LoVo (cell line): ENCODE measurements around the gene CLTCL1.
A peak's percentile ranks its signal among the peaks of the same experiment; 100 is the strongest.

Experiments
- DNase-seq: peaks from one replicate; pipeline ENCODE4 v3.0.0-alpha.2; 2016; ENCODE audit warnings: low spot score

CLTCL1 gene

DNA sequence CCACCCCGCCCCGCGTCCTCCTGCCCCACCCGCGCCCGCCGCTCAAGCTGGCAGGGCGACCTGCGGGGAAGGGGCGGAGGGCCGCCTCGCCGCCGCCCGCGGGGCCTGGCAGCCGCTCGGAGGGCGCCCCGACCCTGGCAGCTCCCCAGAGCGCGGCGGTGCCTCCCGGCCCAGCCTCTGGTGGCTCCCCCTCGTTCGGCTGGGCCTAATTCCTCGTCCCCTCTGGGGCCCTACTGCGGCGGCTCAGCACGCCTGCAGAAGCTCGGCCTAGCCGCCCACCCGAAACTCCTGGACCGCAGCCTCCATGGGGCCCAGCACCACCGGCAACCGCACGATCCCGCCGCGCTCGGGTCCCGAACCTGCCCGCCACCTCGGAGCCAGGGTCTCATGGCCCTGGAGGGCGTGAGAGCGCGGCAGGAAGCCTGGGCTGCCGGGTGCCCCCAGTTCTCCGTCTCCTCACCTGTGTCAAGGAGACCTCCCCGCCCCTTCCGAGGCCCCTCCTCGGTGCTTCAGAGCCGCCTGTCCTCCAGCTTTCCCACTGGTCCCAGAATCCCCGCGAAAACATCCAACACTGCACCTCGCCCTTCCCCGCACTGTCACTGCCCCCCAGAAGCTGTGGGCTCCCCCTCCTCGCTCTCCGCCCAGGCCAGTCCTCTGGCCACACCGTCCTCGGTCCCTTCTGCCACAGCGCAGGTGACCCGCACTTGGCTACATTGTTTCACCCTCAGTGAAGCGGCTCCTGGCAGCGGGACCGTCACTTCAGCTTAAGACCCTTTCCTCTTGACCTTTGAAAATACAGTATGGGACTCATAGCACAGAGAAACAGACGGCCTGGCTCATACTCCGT lies 140.8 kb downstream of the CLTCL1 start:
- DNase-seq: no peak

DNA sequence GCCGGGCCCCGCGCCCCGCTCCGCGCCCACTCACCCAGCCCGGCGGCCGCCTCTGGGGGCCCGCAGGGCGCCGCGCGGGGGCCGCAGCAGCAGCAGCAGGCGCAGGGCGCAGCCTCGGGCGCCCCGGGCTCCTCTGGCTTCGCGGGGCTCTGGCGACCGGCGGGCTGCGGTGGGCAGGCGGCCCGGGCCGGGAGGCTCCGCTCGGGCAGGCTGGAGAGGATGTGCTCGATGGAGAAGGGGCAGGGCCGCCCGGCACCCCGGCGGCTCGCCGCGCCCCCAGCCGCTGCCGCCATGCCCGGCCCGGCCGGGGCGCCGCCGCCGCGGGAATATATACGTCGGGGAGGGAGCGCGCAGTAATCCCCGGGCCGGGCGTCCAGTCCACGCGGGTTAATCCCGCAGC lies 141.5 kb downstream of the CLTCL1 start, which contains the start of gene GSC2:
Gene GSC2 (minus strand): TSS at position 302 of the 400 bp plus-strand sequence. CDS start 9 bp downstream, at position 293.
- DNase-seq: no peak

DNA sequence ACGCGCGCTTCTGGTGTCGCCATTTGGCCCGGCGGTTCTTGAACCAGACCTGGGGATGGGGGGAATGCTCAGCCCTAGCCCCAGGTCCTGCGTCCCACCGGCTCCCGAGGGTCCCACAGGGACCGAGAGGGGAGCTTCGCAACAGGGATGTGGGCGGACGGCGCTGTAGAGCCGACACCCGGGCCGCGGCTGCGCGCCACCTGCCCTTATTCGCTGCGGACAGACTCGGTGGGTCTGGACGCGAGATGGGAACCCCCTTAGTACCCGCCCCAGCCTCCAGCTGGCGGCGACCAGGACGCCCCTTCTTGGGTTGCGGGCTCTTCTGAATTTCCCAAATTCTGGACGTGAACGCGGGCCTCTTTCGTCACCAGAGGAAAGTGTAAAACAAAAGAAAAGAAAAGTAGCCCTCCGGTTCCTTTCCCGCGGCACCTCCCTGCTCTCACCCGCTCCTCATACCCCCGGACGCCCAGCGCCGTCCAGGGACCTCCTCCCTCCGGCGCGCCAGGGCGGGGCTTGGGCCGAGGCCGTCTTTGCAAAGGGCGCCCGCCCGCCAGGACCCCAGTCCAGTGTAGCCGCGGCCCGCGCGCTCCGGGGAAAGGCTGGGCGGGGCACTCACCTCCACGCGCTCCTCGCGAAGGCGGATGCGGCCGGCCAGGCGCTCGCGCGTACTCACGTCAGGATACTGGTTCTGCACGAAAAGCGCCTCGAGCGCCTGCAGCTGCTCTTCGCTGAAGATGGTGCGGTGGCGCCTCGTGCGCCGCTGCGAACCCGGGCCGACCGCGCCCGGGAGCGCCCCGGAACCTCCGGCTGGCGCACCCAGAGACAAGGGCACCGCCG lies 142.3 kb downstream of the CLTCL1 start:
- DNase-seq: no peak

DNA sequence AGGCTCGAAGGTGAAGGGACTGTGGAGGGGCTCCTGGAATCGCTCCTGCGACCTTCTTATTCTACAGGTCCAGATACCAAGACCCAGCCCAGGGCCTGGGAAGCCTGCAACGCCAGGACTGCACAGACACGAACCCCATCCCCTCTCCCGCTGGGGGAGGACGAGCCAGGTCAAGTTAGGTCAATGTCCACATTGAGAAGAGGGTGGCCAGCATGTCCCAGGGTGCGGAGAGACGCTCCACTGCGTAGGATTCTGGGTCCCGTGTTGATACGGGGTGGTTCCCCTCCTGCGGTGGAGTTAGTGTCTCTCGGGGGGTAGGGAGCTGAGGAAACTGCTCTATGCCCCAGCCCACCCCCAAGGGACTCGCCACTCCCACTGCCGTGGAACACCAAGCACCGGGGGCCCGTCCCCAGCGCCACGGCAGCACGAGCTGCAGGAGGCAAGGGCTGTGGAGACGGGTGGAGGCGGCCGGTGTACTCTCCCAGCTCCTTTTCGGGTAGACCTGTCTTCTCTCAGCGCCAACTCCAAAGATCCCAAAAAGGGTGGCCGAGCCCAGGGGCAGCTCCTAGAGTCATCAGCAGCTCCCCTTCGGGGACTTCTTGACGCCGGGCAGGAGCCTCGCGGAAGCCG lies 143.0 kb downstream of the CLTCL1 start:
- no peak for DNase-seq

DNA sequence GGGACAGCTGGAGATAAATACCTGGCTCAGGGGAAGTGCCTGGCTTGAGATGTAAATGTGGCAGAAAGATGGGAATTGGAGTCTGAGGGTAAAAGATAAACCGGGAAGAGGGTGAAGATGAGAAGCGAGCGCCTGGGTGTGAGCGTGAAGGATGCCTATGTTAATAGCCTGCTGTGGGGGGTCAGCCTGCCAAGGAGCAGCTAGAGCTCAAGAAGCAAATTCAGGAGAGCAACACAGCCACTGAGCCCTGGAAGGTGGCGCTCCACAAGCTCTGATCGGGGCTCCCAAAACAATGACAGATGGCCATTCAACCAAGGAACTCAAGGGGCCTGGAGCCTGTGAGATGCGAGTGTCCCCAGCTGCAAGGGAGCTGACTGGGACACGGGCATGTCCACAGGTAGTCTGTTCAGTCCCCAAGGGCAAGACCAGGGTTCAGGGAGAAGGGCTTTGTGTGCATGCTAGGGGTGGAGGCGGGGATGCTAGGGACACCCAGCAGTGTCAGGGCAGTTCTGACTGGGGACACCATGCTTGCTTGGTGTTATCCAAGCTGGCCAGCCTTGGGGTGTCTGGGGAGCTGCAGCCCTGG lies 144.2 kb downstream of the CLTCL1 start:
- DNase-seq: no peak

DNA sequence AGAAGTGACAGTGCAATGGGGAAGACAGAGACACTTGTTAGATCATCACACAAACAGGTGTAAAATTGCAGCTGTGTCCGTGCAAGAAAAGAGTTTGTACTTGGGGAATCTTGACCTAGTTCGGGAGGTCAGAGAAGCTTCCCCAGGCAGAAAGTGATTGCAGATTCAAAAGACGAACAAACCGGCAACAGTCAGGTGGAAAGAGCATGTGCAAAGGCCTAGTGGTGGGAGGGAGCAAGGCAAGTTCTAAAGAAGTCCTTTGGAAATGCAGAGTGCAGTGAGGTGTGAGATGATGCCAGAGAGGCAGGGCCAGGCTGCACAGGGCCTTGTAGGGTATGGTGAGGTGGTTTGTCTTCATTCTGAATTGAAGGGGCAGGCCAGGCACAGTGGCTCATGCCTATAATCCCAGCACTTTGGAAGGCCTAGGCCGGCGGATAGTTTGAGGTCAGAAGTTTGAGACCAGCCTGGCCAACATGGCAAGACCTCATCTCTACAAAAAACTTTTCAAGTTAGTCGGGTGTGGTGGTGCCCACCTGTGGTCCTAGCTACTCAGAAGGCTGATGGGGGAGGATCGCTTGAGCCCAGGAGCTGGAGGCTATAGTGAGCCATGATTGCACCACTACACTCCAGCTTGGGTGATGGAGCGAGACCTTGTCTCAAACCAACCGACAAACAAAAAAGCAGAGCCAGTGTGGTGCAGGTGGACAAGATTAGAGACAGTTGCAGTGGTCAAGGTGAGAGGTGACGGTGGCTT lies 145.1 kb downstream of the CLTCL1 start:
- no peak for DNase-seq

DNA sequence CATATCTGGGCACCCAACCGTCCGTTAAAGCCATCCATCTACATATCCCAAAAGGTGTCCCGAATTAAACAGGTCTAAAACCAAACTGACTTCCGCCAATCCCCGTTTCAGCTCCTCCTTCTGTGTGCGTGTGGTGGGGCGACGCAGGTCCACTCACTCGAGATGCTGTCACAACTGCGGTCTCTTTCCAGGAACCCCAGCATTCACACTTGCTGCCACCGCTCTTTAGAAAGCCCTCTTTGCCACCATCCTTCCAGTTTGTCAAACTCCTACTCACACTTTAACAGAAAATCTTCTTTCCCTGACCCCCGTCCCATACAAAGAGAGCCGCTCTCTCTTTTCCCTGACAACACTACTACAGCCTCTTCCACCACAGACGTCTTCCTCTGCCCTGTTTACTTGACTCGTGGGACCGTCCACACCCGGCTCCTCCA lies 147.5 kb downstream of the CLTCL1 start:
- peak; percentile 15 for DNase-seq

GRCh38 chr22:19143212-19143611 lies 148.3 kb downstream of the CLTCL1 start:
- DNase-seq: no peak

DNA sequence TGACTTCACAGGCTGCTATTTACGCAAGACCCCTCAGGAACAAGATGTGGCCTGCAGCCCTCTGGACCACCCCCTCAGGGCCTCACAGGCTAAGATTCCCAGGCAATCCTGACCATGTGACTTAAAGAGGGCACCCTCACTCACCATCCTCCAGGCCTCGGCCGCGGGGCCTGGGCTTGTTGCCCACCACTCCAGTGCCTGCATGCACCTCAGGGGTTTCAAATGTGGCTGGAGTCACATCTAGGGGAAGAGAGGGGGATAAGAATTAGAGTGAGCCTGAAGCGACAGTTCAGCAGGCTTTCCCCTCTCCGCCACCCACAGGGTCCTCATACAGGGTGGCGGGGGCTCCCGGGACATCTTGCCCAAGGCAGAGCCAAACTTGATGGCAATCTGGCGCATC lies 149.1 kb downstream of the CLTCL1 start:
- DNase-seq: no peak

GRCh38 chr22:19139974-19140373 lies 151.5 kb downstream of the CLTCL1 start:
- DNase-seq: no peak

DNA sequence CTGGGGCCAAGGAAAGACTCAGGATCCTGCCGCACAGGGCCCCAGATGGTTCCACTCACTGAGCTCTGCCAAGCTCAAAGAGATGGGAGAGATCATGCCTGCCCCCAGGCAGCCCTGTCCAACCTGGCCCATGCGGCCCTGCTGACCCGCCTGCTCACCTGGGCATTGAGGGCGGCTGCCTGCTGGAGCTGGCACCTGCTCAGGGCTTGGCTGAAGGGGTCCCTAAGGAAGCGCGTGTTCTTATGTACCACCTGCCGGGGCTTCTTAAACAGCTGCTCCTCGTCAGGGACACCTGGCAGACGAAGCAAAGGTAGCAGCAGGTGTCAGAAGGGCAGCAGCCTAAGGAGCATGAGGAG lies 152.5 kb downstream of the CLTCL1 start:
- DNase-seq: no peak

DNA sequence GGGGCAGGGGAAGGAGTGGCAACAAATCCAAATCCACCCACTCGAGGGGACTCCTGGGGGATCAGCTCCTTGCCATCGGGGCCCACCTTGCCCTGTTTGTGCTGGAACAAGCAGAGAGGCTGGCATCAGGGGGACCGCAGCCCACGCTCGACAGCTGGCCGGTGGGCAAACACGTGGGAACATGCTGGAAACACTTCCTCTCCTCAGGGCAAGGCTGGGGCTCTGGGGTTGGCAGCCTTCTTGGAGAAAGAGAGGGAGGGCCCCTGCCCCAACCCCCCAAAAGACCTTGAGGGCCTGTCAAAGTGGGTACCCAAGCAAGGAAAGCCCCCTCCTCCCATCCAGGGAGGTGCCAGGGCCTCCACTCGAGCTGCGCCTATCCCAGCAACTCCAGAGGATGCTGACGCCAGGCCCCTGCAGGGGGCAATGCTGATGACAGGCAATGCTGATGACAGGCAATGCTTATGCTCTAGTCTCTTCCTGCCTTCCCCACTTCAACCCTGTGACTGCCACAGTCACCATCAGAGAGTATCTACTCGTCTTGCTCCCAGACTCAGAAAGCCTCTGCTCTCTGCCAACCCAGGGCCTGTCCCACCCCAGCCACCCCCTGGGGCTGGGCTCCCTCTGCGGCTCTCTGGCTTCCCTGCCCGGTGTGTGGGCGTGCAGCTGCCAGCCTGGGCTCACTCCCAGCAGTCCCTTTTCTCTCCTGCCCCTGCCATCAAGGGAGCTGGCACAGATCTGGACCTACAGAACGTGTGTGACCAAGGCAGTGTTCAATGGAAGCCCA lies 153.1 kb downstream of the CLTCL1 start:
- DNase-seq: no peak

- DNase-seq: no peak
Measured at GRCh38 chr22:19137384-19138216, 153.9 kb downstream of the CLTCL1 start.

DNA sequence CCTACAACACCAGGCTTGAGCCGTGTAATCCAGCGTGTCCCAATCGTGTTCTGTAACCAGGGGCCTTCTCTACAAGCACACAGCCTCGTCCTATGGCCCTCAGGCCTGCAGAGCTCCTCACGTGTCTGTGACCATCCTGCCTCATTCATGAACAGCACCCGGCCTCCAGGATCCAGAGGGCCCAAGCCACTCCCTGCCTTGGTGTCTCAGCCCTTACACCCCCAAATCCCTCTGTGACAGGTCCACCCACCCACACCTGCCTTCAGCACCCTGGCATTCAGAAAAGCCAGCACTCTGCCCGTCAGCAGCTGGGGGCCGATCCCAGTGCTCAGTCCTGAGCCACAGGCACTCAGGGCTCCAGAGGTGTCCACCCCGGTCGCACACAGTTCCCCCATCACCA lies 154.6 kb downstream of the CLTCL1 start:
- DNase-seq: no peak

DNA sequence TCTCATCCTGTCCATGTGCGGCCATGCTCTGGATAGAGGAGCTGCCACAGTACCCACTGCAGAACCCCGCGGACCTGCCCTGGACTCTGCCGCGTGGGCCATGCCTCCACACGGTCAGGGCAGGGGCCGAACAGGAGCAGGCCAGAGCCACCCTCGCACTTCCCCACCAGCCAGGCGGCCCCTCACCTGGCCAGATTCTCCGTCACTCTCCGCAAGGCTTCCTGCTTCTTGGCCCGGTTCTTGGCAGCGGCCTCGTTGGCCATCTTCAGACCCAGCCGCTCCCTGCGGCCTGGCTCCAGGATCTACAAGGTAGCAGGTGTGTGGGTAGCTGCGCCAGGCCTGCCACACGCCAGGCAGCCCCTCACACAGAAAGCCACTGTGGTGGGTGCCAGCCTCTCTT lies 156.6 kb downstream of the CLTCL1 start:
- no peak for DNase-seq

DNA sequence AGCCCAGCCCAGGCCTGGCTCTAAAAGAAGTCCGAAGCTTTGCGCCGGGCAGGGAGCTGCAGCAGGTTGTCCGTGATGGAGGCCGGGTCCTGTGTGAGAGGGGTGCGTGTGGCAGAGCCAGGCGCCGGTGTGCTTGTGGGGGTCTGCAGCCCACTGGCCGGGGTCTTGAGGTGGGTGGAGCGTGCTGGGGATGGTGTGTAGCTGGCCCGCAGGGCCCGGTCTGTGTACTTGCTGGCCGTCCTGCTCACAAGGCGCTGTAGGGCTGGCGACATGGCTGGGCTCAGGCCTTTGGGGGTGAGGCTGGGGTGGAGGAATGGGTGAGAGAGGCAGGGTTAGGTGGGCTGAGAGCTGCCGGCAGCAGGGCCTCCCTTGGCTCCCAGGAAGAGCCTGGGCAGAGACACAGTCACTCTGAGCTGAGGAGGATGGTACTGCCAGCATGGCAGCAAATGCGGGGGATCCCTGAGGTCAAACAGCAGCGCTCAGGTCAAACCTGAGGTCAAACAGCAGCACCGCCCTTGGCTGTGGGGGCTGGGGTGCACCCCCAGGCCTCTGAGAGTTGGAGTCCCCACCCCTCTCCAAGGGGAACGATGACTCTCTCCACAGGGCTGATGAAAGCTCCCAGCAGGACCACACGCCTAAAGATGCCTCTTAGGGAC lies 157.2 kb downstream of the CLTCL1 start:
- DNase-seq: no peak

GRCh38 chr22:19133561-19133960 lies 158.0 kb downstream of the CLTCL1 start:
- no peak for DNase-seq

GRCh38 chr22:19132693-19133400 lies 158.7 kb downstream of the CLTCL1 start:
- DNase-seq: no peak

- no peak for DNase-seq
Measured at GRCh38 chr22:19132153-19132552, 159.4 kb downstream of the CLTCL1 start.
